HS-5 (cell line): Measurements from ENCODE around the gene VPS41.
A peak's percentile ranks its signal among the peaks of the same experiment; 100 is the strongest.

ENCODE experiments used
- DNase-seq: peaks from one replicate; pipeline ENCODE4 v3.0.0-alpha.2; 2012; ENCODE audit warnings: low read depth

Gene VPS41

DNA sequence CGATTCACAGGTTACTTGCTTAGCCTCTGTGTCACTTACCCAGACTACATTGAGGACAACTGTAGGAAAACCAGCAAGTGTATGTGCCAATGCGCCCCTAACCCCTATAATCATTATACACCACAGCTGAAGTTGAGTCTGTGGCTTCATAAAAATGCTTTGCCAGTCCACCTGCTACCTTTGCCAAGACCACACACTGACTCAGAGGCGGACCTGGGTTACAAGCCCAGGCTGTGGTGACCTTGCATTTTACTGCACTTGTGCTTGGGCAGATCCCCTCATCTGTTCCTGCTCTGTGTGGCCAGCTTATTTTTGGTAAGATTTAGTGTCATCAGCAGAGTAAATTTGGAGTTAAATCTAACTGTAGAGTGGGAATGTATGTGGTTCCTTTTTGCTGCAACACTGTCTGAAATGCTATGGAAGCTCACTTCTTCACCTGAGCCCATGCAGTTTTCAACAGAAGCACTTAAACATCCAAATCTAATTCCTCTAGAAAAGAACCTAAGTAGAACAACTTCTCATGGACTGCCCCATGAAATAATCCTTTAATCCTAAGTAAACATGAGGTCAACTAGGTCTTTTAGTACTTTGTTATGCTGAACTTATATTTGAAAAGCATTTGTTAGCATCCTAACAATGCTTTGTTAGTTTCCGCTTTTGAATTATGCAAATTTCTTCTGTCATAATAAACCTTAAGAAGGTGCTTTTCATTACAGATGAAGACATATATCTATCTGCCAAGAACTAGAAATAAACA is 181.6 kb downstream of the VPS41 start:
- DNase-seq = no peak

DNA sequence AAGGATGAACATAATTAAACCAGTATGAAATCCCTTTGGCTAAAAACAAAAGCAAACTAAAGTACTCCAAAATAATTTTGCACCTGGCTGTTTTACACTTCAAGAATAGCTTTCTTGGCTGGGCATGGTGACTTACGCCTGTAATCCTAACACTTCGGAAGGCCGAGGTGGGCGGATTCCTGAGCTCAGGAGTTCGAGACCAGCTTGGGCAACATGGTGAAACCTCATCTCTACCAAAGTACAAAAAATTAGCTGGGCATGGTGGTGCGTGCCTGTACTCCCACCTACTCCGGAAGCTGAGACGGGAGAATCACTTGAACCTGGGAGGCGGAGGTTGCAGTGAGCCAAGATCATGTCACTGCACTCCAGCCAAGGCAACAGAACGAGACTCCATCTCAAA is 185.7 kb downstream of the VPS41 start:
- DNase-seq = no peak

DNA sequence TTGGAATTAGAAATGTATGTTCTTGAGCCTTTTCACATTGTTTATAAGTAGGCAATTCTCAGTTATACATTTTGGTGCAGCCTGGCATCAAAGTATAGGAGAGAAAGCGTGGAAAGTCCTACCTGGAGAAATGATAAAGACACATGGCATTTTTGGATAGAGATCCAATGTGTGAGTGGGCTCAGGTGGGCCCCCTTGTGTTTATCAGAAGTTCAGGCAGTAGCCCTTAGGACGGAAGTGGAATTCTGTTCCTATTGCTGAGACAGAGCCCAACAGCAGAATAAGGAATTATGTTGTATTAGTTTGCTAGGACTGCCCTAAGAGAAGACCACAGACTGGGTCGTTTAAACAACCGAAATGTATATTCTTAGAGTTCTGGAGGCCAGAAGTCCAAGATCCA is 192.6 kb downstream of the VPS41 start:
- DNase-seq = no peak

DNA sequence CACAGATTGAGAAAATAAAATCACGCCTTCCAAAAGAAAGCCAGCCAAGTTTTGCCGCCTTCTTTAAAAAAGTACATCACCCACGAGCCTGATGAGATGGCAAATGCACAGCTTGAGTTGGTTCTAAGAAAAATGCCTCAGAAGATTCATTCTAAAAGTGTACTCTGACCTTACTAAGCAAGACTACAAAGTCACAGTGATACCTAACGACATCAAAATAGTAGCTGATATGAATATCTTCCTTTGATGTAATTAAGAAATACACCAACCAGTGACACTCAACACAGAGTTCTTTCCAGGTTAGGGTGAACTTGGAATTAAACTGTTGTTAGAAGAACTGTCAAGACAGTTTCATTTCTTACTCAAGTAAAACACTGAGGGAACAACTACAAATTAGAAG is 199.9 kb downstream of the VPS41 start:
- DNase-seq = no peak

DNA sequence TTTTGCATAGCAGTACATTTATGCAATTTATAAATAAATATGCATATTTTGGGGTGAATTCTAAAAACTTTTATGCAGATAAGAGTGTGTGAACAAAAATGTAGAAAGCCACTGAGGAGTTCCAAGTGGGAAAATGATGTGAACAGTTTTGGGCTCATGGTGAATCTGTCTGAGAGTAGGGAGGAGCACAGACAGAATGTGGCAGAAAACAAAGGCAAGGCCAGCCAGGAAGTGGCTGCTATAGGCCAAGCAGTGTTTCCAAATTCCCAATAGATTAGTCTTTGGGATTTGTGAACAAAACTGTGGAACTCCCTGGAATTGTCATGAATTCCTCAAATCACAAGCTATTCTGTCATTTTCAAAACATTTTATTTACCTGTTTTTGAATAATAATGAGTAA is 204.2 kb downstream of the VPS41 start:
- DNase-seq = no peak

DNA sequence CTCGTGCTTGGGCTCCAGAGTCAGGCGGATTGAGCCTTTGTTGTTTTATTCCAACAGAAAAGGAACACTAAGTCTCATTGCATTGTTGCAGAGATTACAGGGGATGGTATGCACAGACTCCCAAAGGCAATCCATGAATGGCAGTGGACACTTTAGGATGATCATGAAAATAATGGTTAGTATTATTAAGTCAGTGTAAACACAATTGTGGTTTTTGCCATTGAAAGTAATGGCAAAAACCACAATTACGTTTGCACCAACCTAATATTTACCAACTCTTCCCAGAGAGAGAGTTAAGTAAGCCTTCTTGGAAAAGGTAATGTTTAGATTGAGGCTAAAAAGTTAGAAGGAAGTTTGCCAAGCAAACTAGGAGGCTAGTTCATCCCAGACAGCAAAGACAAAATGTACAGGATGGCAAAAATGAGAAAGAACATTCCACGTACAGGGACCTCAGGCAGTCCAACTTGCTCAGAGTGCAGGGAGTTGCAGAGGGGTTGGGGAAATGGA is 204.9 kb downstream of the VPS41 start:
- DNase-seq = no peak

DNA sequence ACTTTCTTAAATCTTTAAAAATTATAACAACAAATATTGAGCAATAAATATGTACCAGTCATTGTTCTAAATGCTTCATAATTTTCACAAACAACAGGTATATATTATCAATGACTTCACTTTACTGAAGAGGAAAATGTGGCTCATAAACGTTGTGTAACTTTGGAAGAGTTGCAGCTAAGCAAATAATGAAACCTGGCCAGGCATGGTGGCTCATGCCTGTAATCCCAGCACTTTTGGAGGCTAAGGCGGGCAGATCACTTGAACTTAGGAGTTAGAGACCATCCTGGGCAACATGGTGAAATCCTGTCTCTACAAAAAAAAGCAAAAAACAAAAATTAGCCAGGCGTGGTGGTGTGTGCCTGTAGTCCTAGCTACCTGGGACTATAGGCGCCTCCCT is 205.9 kb downstream of the VPS41 start:
- DNase-seq = no peak

DNA sequence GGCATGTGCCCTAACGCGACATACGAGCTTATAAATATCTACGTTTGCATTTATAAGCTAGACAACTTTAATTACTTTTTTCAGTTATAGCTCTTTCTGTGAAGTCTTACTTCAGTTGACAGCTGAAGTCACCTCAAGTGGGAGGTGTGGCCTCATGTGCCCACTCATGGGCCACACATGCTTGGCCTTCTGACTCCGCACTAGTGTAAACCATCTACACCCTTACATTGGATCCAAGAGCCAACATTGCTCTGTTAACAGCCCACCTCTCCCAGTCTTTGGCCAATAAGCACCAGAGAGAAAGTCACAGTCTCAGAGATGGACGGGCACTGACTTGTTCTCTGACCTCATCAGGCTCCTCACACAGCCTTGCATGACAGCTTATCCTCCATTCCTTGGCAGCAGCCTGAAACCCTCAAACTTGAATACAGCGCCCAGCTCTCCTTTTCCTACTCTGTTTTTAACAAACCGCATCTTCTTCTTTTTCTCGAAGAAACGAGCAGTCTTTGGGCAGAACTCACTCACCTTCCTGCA is 206.9 kb downstream of the VPS41 start:
- no peak for DNase-seq

DNA sequence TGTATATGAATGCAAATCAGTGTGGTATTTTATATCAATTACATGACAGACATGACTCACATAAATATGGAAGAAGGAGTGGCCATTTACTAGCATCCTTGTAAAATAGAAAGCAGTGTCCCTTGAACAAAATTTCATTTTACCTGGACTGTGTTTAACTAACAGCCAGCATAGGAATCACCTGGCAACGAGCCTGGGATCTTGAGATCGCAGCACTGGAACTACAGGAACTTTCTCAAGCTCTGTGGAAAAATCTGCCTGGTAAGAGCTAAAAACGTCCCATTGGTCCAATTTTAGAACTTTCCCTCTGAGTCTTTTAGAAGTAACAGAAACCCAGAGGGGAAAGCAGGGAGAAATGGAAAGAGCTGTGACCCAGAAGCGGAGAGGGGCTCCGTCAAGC is 208.9 kb downstream of the VPS41 start:
- DNase-seq = no peak

DNA sequence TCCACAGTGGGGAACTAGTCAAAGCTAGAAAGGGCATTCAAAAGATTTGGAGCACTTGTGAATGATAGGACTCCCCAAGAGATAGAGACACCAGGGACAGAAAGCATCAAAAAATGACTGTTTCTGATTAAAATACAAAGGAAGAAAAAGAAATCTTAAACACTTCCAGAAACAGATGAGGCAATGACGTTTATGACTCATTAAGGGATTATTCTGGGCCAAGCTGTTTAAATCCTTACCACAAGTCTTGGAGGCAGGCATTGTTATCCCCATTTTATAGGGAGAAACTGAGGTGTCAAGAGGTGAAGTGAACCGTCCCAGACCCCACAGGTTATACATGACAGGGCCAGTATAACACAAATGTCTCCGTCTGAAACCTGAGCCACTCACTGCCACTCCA is 209.5 kb downstream of the VPS41 start:
- peak; percentile 72 for DNase-seq

DNA sequence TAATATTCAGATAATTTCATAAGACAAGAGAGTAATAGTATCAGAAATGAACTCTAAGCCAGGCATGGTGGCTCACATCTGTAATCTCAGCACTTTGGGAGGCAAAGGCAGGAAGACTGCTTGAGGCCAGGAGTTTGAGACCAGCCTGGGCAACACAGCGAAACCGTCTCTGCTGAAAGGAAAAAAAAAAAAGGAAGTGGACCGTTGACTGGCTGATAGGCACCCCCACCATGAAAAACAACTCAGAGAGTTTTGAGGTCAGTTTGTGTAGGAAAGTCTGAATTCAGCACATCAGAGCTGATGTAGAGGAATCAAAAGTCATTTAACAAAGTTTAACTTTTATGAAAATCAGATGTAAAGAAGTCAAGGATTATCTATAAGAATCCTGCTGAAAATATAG is 214.7 kb downstream of the VPS41 start:
- no peak for DNase-seq

DNA sequence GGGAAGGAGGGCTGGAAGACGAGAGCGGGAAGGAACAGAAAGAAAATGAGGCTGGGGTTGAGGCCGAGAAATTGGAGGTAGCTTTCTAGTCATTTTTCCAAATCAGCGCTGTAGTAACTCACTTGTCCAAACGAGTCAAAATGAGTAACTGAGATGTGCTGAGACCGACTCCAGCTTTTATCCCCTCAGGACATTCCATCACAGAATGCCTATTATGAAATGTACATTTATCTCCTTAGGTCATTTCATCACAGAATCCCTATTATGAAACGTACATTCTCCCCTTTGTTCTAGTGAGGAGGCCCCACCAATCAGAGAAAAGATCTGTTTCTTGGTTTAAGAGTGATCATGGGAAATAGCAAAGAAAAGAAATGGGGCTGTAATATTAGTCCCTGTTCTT is 222.1 kb downstream of the VPS41 start:
- DNase-seq = no peak

DNA sequence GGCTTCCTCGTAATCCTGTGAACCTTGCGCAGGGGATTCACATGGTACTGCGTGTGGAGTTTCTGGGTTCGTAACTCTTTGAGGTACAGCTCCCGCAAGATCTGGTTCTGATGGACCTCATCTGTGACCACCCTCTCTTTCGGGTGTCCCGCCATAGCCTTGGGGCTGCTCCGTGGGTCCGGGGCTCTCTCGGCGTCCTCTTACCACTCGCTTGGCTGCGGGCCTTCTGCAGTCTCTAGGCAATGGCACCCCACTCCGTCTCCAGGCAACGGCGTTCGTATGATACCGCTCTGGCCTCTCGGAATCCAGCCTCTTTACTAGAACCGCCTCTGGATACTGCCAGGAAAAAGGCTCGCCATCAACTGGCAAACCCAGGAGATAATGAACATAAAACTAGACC is 223.1 kb downstream of the VPS41 start:
- DNase-seq = no peak

DNA sequence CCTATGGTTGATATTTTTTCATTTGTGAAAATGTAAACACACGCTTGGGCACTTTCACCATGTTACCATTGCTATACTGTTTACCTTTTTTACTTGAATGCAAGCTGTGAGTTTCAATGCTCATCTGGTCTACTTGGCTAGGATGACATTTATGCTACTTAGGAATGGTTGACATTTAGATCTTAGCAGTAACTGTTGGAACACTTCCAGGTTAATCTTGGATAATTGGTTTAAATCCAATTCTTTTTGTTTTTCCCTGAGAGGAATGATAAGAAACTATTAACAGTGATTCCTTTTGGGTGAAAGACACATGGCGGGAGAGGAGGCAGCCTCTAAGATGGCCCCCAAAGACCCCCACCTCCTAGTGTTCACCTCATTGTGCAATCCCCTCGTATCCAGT is 226.4 kb downstream of the VPS41 start:
- no peak for DNase-seq

DNA sequence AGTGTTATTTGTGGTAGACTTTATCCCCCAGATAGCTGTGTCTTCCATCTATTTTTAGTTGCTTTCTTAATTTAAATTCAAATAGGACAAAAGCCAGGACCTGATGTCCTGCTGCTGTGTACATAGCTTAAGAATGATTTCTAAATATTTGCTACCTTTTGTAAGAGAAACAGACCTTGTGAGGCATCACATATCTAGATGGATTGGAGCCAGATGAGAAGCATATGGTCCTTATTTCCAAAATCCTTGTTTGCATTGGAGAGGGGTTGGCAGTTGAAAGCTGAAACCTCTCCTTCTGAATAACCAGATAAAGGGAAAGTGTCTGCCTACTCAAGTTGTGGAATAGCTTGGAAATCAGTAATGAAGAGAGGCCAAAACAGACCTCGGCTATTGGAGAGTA is 227.1 kb downstream of the VPS41 start:
- no peak for DNase-seq

DNA sequence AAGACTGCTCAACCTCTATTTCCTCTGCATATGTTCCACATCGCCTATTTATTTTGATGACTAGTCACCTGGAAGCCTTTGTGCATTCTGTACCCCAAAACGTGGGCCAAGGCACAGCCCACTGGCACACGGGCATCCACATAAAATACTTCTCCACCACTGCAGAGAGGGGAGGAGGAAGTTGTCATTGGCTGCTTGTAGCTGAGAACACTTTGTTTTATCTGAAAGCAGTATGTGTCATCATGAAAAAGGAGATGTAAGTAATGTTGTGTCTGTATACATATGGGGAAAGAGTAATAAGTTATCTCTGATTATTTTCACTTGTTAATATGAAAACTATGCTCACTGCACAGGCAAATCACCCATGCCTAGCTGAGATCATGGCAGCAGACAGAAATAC is 229.6 kb downstream of the VPS41 start:
- no peak for DNase-seq

DNA sequence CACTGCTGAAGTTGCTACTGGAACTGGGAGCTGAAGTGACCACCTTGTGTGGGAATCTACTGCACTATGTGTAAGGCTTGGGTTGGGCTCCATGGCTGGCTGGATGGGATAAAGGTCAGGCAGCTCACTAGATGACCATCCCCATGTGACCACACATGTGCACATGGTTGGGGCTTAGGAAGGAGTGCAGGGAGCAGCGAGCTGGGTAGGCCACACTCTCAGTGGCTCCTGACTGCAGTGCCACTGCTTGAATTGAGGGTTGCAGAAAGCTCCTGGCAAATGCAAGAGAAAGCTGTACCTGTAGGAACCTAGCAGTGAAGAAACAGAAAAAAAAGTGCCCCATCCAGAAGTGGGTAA is 230.3 kb downstream of the VPS41 start:
- no peak for DNase-seq

DNA sequence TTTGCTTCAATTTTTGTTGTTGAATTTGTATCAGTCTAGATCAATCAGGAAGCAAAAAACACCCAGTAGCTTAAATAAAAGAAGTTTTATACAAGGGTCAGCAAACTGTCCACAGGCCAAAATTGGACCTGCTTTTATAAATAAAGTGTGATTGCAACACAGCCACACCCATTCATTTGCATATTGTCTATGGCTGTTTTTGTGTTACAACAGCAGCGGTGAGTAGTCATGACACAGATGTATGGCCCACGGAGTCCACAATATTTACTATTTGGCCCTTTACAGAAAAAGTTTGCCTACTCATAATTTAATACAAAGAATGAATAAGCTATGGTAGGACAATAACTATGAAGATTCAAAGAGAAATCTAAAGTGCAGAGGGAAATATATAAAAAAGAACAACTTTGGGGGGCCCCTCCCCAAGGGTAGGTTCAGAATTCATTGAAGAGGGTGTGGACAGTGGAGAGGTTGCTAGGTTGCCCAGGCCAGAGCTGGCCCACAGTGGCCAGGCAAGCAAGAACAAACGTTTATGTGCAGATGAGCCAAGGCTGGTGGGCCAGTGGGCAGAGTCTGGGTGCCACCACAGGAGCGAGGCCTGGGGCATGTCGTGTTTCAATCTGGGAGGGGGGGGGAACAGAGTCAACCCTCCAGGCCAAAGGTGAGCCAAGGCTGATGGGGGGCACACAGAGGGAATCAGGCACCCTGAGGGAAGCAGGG is 230.9 kb downstream of the VPS41 start:
- DNase-seq = no peak

DNA sequence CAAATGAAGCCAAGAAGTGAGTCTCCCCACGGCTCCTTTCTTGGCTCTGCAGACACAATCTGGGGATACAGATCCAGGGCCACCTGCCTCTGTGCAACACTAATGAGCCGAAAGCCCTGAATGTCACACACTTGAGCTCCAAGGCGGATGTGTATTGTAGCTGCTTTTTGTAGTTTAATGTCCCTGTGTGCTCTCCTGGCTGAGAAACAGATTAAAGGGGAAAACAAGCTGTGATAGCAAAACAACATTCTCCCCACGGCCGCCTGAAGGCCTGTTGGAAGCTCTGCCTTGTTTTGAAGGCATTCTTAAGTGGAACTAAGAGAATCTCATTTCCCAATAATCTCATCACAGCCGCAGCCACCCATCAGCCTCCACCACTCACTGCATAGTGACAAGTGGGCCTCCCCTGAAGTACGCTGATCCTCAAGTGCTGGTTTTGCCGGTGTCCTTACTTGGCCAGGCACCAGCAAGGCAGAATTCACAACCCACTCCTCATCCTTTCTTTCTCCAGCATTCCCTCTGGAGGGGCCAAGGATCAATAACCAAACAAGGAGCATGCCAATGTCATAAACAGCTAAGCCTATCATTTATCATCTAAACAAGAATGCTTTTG is 233.4 kb downstream of the VPS41 start:
- DNase-seq = no peak

DNA sequence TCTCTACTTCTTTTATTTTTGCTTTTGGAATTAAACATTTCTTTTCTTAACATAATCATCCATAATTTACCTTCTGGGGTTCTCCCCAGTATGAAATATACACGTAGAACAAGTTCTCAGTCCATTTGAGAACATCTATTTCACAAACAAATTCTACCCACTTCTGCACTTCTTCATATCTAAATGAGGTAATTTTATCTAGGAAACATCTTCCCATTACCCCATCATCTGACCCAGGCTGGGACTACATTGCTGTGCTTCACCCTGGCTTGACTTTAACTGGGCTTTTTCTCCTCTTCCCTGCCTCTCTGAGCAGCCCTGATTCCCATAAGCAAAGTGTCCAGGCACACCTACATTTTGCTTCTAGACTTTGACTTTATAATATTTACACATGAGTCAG is 234.5 kb downstream of the VPS41 start:
- no peak for DNase-seq

DNA sequence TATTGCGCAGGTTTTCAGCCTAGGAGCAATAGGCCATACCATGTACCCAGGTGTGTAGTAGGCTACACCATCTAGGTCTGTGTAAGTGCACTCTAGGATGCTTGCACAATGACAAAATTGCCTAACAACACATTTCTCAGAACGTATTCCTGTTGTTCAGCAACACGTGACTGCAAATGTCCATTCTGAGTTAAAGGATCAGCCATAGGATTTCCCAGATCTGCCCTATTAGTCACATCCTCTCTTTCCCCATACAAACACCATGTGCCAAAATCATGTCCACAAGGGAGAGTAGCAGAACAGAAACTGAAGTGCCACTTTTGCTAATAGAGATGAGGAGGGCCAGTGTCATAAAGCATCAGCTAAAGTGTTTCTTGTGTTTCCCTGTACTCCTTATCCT is 235.2 kb downstream of the VPS41 start:
- peak; percentile 98 for DNase-seq
